ENCODE data around the gene SLC9C2. TPM values are rescaled to one million over a fixed set of nuclear protein-coding genes. Genes with fewer than 3 reads are reported as not detected.

Gene SLC9C2
- total RNA-seq, 2 experiments from 2014 or later: not detected

DNA sequence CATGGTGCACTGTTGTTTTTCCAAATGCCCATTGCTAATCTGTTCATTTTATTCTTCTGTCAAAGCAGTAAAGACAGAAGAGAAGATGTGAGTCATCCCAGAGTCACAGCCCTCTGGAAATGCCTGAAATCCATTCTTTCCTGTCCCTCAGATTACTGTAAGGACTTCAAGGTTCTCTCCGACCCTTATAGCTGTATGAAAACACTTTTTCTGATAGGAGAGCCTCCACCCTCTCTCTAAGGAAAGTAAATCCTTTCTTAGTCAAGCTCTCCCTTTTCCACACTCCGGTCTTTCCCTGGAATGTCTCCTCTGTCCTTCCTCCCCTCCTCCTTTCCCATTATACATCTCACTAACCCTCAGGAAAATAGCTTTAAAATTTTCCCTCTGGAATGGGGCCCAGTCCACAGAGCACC, 129.3 kb downstream of the SLC9C2 start:
- peaks cover 57% of the 10 kb centered on the region for H3K4me1 Mint-ChIP-seq (ENCODE audit: low read depth)

GRCh38 chr1:173470608-173471007, 132.3 kb downstream of the SLC9C2 start:
- Mint-ChIP-seq H3K27me3 (no peaks in the 10 kb centered on the region), H3K4me1 (ENCODE audit: low read depth) (peaks cover 37% of the 10 kb centered on the region), H3K4me3 (no peak overlapping the region), H3K9me3 (peaks cover 13% of the 10 kb centered on the region), H3K36me3 (ENCODE audit: low read depth) (peaks cover 80% of the 10 kb centered on the region), H3K27ac (no peak overlapping the region)
- no peak for DNase-seq
- intact Hi-C loops (cut with DNase I, micrococcal nuclease): no loop called here
- TF ChIP-seq, protein P1, sequence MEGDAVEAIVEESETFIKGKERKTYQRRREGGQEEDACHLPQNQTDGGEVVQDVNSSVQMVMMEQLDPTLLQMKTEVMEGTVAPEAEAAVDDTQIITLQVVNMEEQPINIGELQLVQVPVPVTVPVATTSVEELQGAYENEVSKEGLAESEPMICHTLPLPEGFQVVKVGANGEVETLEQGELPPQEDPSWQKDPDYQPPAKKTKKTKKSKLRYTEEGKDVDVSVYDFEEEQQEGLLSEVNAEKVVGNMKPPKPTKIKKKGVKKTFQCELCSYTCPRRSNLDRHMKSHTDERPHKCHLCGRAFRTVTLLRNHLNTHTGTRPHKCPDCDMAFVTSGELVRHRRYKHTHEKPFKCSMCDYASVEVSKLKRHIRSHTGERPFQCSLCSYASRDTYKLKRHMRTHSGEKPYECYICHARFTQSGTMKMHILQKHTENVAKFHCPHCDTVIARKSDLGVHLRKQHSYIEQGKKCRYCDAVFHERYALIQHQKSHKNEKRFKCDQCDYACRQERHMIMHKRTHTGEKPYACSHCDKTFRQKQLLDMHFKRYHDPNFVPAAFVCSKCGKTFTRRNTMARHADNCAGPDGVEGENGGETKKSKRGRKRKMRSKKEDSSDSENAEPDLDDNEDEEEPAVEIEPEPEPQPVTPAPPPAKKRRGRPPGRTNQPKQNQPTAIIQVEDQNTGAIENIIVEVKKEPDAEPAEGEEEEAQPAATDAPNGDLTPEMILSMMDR (IDR thresholded peaks at IDR 0.05): no peak
- Histone ChIP-seq H3K36me3 (ENCODE audit: insufficient read depth, low read length) (peaks cover 3% of the 10 kb centered on the region), H3K27me3 (ENCODE audit: control insufficient read depth in 1 of 2, insufficient read depth in 2 of 2, low read length in 2 of 2) (no peaks in the 10 kb centered on the region), H3K4me3 (ENCODE audit: low read length) (no peak overlapping the region), H3K27ac (ENCODE audit: low read depth in 1 of 2, low read length in 2 of 2) (no peak overlapping the region), H3K4me1 (ENCODE audit: insufficient read depth, low read length) (peaks cover 12% of the 10 kb centered on the region), H3K9me3 (ENCODE audit: control insufficient read depth in 1 of 2, insufficient read depth in 1 of 2, low read length in 2 of 2) (peaks cover 7 to 8% of the 10 kb centered on the region in 2 experiments)
- POLR2A ChIA-PET: no interaction called here
- CTCF ChIA-PET: no interaction called here
- ATAC-seq (ENCODE audit: poor library complexity): no peak

More for the DNA sequence above, 129.3 kb downstream of the SLC9C2 start:
- no peak for ATAC-seq (ENCODE audit: poor library complexity)
- peaks cover 56% of the 10 kb centered on the region for H3K36me3 Mint-ChIP-seq (ENCODE audit: low read depth)
- POLR2A ChIA-PET: no interaction called here
- no peak overlapping the region for H3K4me3 Mint-ChIP-seq
- DNase-seq: no peak
- no peak overlapping the region for H3K27ac Mint-ChIP-seq
- TF ChIP-seq, protein P1 (IDR thresholded peaks at IDR 0.05): no peak
- H3K27me3 Mint-ChIP-seq: no peaks in the 10 kb centered on the region
- CTCF ChIA-PET: interaction anchor here (1.0 to 1.8 kb wide), 2 partner anchors 42 to 44 kb away, joined by 3 to 4 read pairs; no protein-coding TSS in a partner anchor
- Histone ChIP-seq H3K27ac (ENCODE audit: low read depth in 1 of 2, low read length in 2 of 2) (no peak overlapping the region), H3K27me3 (ENCODE audit: control insufficient read depth in 1 of 2, insufficient read depth in 2 of 2, low read length in 2 of 2) (no peaks in the 10 kb centered on the region), H3K9me3 (ENCODE audit: control insufficient read depth in 1 of 2, insufficient read depth in 1 of 2, low read length in 2 of 2) (peaks cover 7 to 8% of the 10 kb centered on the region in 2 experiments), H3K4me3 (ENCODE audit: low read length) (no peak overlapping the region), H3K36me3 (ENCODE audit: insufficient read depth, low read length) (no peaks in the 10 kb centered on the region), H3K4me1 (ENCODE audit: insufficient read depth, low read length) (peaks cover 32% of the 10 kb centered on the region)
- intact Hi-C loops (cut with DNase I, micrococcal nuclease): loop anchor here in 1 of 2 experiments (2.0 kb wide), 1 partner anchor 551 kb away; no protein-coding TSS in a partner anchor
- H3K9me3 Mint-ChIP-seq: peaks cover 10% of the 10 kb centered on the region

DNA sequence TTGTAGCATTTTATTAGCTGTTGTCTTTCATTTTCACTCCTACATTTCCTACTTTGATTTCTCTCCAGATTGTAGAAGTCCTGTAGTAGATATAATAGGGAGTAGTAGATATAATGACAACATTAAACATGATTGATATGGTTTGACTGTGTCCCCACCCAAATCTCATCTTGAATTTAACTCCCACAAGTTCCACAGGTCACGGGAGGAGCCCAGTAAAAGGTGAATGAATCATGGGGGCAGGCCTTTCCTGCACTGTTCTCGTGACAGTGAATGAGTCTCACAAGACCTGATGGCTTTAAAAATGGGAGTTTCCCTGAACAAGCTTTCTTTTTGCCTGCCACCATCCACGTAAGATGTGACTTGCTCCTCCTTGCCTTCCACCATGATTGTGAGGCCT, 133.2 kb downstream of the SLC9C2 start:
- ATAC-seq (ENCODE audit: poor library complexity) (no peak), DNase-seq (no peak)
- H3K27ac Mint-ChIP-seq: no peak overlapping the region
- peaks cover 35% of the 10 kb centered on the region for H3K4me1 Mint-ChIP-seq (ENCODE audit: low read depth)
- TF ChIP-seq, protein P1 (IDR thresholded peaks at IDR 0.05): no peak
- H3K4me3 Mint-ChIP-seq: no peak overlapping the region
- POLR2A ChIA-PET: no interaction called here
- CTCF ChIA-PET: no interaction called here
- peaks cover 13% of the 10 kb centered on the region for H3K9me3 Mint-ChIP-seq
- H3K27me3 ChIP-seq (ENCODE audit: control insufficient read depth in 1 of 2, insufficient read depth in 2 of 2, low read length in 2 of 2): no peaks in the 10 kb centered on the region
- peaks cover 7 to 8% of the 10 kb centered on the region in 2 experiments for H3K9me3 ChIP-seq (ENCODE audit: control insufficient read depth in 1 of 2, insufficient read depth in 1 of 2, low read length in 2 of 2)
- H3K36me3 ChIP-seq (ENCODE audit: insufficient read depth, low read length): peaks cover 3% of the 10 kb centered on the region
- H3K36me3 Mint-ChIP-seq (ENCODE audit: low read depth): peaks cover 89% of the 10 kb centered on the region
- no peaks in the 10 kb centered on the region for H3K27me3 Mint-ChIP-seq
- intact Hi-C loops (cut with DNase I, micrococcal nuclease): no loop called here
- H3K27ac ChIP-seq (ENCODE audit: low read depth in 1 of 2, low read length in 2 of 2): no peak overlapping the region
- peaks cover 4% of the 10 kb centered on the region for H3K4me1 ChIP-seq (ENCODE audit: insufficient read depth, low read length)
- no peak overlapping the region for H3K4me3 ChIP-seq (ENCODE audit: low read length)
